ENCODE results near the gene TPPP.
"Not testable (repeated sequence)": the region's sequence is repeated elsewhere in the genome, so short reads cannot be mapped to it uniquely, and the experiment has no call there.

TPPP gene

GRCh38 chr5:634191-634590 is 59.0 kb downstream of the TPPP start:
- DNase-seq (ENCODE audit: insufficient read length, low spot score) (no peak), FAIRE-seq (no peak)

GRCh38 chr5:633501-633955 is 59.6 kb downstream of the TPPP start:
- FAIRE-seq (no peak), DNase-seq (ENCODE audit: insufficient read length, low spot score) (no peak)

GRCh38 chr5:628351-629205 is 64.6 kb downstream of the TPPP start:
- peak; percentile 90 for FAIRE-seq
- not testable (repeated sequence) for DNase-seq (ENCODE audit: insufficient read length, low spot score)

- no peak for DNase-seq (ENCODE audit: insufficient read length, low spot score)
- FAIRE-seq, result no peak
Measured at GRCh38 chr5:627840-628239, 65.3 kb downstream of the TPPP start.

- no peak for DNase-seq (ENCODE audit: insufficient read length, low spot score)
- FAIRE-seq, result no peak
Measured at GRCh38 chr5:626850-627249, 66.3 kb downstream of the TPPP start.

GRCh38 chr5:625516-625915 is 67.6 kb downstream of the TPPP start:
- no peak for FAIRE-seq
- no peak for DNase-seq (ENCODE audit: insufficient read length, low spot score)

GRCh38 chr5:624951-625230 is 68.3 kb downstream of the TPPP start:
- FAIRE-seq, result no peak
- no peak for DNase-seq (ENCODE audit: insufficient read length, low spot score)

- DNase-seq (ENCODE audit: insufficient read length, low spot score), result no peak
- no peak for FAIRE-seq
Measured at GRCh38 chr5:624118-624950, 68.8 kb downstream of the TPPP start.

GRCh38 chr5:623531-623930 is 69.6 kb downstream of the TPPP start:
- FAIRE-seq (no peak), DNase-seq (ENCODE audit: insufficient read length, low spot score) (no peak)

- no peak for DNase-seq (ENCODE audit: insufficient read length, low spot score)
- no peak for FAIRE-seq
Measured at GRCh38 chr5:622946-623522, 70.1 kb downstream of the TPPP start.

GRCh38 chr5:622359-622758 is 70.8 kb downstream of the TPPP start:
- no peak for DNase-seq (ENCODE audit: insufficient read length, low spot score)
- no peak for FAIRE-seq

- DNase-seq (ENCODE audit: insufficient read length, low spot score), result no peak
- no peak for FAIRE-seq
Measured at GRCh38 chr5:621341-621761, 71.8 kb downstream of the TPPP start.

- no peak for FAIRE-seq
- DNase-seq (ENCODE audit: insufficient read length, low spot score), result no peak
Measured at GRCh38 chr5:620586-621180, 72.5 kb downstream of the TPPP start.

- DNase-seq (ENCODE audit: insufficient read length, low spot score) (no peak), FAIRE-seq (no peak)
Measured at GRCh38 chr5:620152-620551, 73.0 kb downstream of the TPPP start.

GRCh38 chr5:619444-619843 is 73.7 kb downstream of the TPPP start:
- FAIRE-seq (no peak), DNase-seq (ENCODE audit: insufficient read length, low spot score) (no peak)

GRCh38 chr5:618450-618849 is 74.7 kb downstream of the TPPP start:
- FAIRE-seq (no peak), DNase-seq (ENCODE audit: insufficient read length, low spot score) (no peak)

GRCh38 chr5:617896-618295 is 75.3 kb downstream of the TPPP start:
- FAIRE-seq (no peak), DNase-seq (ENCODE audit: insufficient read length, low spot score) (no peak)

- DNase-seq (ENCODE audit: insufficient read length, low spot score) (no peak), FAIRE-seq (no peak)
Measured at GRCh38 chr5:616484-617039, 76.6 kb downstream of the TPPP start.

- no peak for FAIRE-seq
- DNase-seq (ENCODE audit: insufficient read length, low spot score), result peak; percentile 32
Measured at GRCh38 chr5:612498-613424, 80.4 kb downstream of the TPPP start.

Measured in GM19239 (cell line).